Activated naive CD8-positive, alpha-beta T cell (primary cell): ENCODE data around the gene INPP5D.

Experiments
- H3K27ac Mint-ChIP-seq: one replicate; pipeline ENCODE4 v1.8.0; 2021; ENCODE audit warnings: mixed read lengths
- H3K27me3 Mint-ChIP-seq: one replicate; pipeline ENCODE4 v1.8.0; 2021; ENCODE audit warnings: mixed read lengths
- H3K36me3 Mint-ChIP-seq: one replicate; pipeline ENCODE4 v1.8.0; 2021; ENCODE audit warnings: mixed read lengths
- H3K4me1 Mint-ChIP-seq: one replicate; pipeline ENCODE4 v1.8.0; 2021; ENCODE audit warnings: low read depth, mixed read lengths
- H3K4me3 Mint-ChIP-seq: one replicate; pipeline ENCODE4 v1.8.0; 2021; ENCODE audit warnings: mild to moderate bottlenecking, mixed read lengths
- H3K9me3 Mint-ChIP-seq: one replicate; pipeline ENCODE4 v1.8.0; 2021; ENCODE audit warnings: low read depth, mixed read lengths

The INPP5D gene

GRCh38 chr2:233130481-233131020 lies 70.4 kb downstream of the INPP5D start:
- Mint-ChIP-seq H3K36me3 (peaks cover 25% of the 10 kb centered on the region), H3K27me3 (no peaks in the 10 kb centered on the region), H3K4me3 (no peak overlapping the region), H3K4me1 (peaks cover 19% of the 10 kb centered on the region), H3K9me3 (no peaks in the 10 kb centered on the region), H3K27ac (peak overlapping the region; percentile 61)

GRCh38 chr2:233131936-233132720 lies 72.0 kb downstream of the INPP5D start:
- peaks cover 19% of the 10 kb centered on the region for H3K4me1 Mint-ChIP-seq
- H3K36me3 Mint-ChIP-seq = peaks cover 33% of the 10 kb centered on the region
- H3K27me3 Mint-ChIP-seq = no peaks in the 10 kb centered on the region
- no peak overlapping the region for H3K4me3 Mint-ChIP-seq
- no peak overlapping the region for H3K27ac Mint-ChIP-seq
- no peaks in the 10 kb centered on the region for H3K9me3 Mint-ChIP-seq

- Mint-ChIP-seq H3K4me3 (no peak overlapping the region), H3K4me1 (peaks cover 19% of the 10 kb centered on the region), H3K27me3 (no peaks in the 10 kb centered on the region), H3K36me3 (peaks cover 33% of the 10 kb centered on the region), H3K9me3 (no peaks in the 10 kb centered on the region), H3K27ac (peak overlapping the region; percentile 66)
Measured at GRCh38 chr2:233133239-233133638, 73.1 kb downstream of the INPP5D start.

GRCh38 chr2:233135421-233135820 lies 75.3 kb downstream of the INPP5D start:
- no peaks in the 10 kb centered on the region for H3K27me3 Mint-ChIP-seq
- H3K36me3 Mint-ChIP-seq = peaks cover 35% of the 10 kb centered on the region
- H3K27ac Mint-ChIP-seq = no peak overlapping the region
- H3K4me1 Mint-ChIP-seq = peaks cover 17% of the 10 kb centered on the region
- no peak overlapping the region for H3K4me3 Mint-ChIP-seq
- H3K9me3 Mint-ChIP-seq = no peaks in the 10 kb centered on the region

- Mint-ChIP-seq H3K27me3 (no peaks in the 10 kb centered on the region), H3K27ac (no peak overlapping the region), H3K9me3 (no peaks in the 10 kb centered on the region), H3K4me3 (no peak overlapping the region), H3K4me1 (peaks cover 31% of the 10 kb centered on the region), H3K36me3 (peaks cover 32% of the 10 kb centered on the region)
Measured at GRCh38 chr2:233137040-233137439, 76.9 kb downstream of the INPP5D start.

DNA sequence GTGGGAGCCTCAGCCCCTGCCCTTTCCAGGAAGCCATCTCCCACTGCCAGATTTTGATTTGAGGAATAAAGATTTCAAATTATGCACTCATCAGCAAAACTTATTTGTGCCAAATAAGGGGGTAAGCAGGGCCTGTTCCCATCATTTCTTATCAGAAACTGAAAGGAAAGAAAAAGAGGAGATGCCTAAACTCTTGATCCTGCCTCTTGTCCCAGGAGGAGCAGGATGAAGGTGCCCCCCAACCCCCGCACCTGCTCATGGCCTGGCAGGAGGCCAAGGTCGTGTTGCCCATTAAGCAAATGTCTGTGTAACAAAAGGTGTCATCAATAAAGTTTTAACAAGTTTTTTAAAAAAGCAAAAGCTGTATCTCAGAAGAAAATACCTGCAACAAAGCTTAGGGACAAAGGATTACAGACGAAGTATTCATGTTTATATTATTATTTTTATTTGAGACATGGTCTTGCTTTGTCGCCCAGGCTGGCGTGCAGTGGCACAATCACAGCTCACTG lies 80.0 kb downstream of the INPP5D start:
- H3K4me3 Mint-ChIP-seq = no peak overlapping the region
- H3K9me3 Mint-ChIP-seq = no peaks in the 10 kb centered on the region
- H3K4me1 Mint-ChIP-seq = peaks cover 35% of the 10 kb centered on the region
- no peaks in the 10 kb centered on the region for H3K27me3 Mint-ChIP-seq
- no peak overlapping the region for H3K27ac Mint-ChIP-seq
- peaks cover 19% of the 10 kb centered on the region for H3K36me3 Mint-ChIP-seq

DNA sequence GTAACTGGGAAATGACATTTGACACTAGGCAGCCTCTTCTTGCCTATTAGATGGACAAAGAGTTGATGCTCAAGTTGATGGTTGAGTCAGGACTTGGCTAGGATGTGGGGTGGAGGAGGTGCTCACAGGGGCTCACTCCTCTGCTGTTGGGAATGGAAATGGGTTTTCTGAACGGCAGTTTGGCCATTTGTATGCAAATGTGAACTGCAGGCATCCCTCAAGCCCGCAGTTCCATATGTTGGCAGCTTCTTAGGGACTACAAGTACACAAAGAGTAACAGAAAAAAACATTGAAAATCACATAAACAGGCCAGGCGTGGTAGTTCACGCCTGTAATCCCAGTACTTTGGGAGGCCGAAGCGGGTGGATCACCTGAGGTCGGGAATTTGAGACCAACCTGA lies 80.8 kb downstream of the INPP5D start:
- no peak overlapping the region for H3K4me3 Mint-ChIP-seq
- peak overlapping the region; percentile 62 for H3K27ac Mint-ChIP-seq

DNA sequence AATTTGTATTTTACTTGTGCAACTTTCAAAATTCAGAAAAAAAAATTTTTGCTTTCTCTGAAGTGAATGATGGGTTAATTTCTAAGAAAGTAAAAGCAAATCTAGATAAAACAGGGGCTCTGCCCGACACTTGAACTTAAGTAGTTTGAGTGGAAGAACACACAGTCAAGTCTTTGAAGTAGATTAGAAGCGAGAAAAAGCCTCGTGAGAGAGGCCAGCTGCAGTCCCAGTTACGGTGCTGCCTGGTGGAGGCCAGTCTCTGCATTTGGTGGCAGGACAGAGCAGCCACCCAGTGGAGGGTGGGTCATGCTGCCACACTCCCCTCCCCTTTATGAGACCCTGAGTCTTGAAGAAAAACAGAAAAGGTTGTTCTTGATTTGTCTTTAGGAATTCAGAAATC lies 81.8 kb downstream of the INPP5D start:
- H3K36me3 Mint-ChIP-seq = peaks cover 15% of the 10 kb centered on the region

More for the DNA sequence above, 80.8 kb downstream of the INPP5D start:
- H3K4me1 Mint-ChIP-seq = peaks cover 35% of the 10 kb centered on the region
- H3K36me3 Mint-ChIP-seq = peaks cover 18% of the 10 kb centered on the region
- no peaks in the 10 kb centered on the region for H3K9me3 Mint-ChIP-seq
- no peaks in the 10 kb centered on the region for H3K27me3 Mint-ChIP-seq

DNA sequence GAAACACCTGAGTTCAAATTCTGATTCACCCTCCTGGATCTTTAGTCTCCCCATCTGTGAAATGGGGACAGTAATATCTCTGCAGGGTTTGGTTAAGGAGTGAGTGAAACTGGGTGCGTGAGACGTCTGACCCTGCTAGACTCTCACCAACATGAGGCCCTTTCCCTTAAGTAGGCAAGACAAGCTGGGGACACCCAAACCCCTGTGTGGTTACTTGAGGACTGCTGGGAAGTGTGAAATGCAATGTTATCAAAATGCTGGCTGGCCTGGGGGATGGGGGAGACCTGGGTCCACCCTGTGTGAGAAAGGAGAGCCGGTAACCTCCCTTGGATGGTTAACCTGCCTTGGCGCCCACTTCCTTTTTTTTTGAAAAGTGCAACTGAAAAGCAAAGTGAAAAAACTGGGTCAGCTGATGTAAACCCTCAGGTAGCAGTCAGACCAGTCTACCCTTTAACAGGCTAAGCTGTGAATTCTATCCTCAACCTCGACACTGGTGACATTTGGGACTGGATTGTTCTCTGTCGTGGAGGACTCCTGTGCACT lies 82.3 kb downstream of the INPP5D start:
- Mint-ChIP-seq H3K27ac (peak overlapping the region; percentile 62), H3K27me3 (no peaks in the 10 kb centered on the region), H3K9me3 (no peaks in the 10 kb centered on the region), H3K4me3 (peak overlapping the region; percentile 10), H3K4me1 (peaks cover 35% of the 10 kb centered on the region), H3K36me3 (peaks cover 15% of the 10 kb centered on the region)

More for the DNA sequence above, 81.8 kb downstream of the INPP5D start:
- Mint-ChIP-seq H3K27ac (peak overlapping the region; percentile 62), H3K4me1 (peaks cover 35% of the 10 kb centered on the region), H3K4me3 (peak overlapping the region; percentile 10), H3K27me3 (no peaks in the 10 kb centered on the region), H3K9me3 (no peaks in the 10 kb centered on the region)

DNA sequence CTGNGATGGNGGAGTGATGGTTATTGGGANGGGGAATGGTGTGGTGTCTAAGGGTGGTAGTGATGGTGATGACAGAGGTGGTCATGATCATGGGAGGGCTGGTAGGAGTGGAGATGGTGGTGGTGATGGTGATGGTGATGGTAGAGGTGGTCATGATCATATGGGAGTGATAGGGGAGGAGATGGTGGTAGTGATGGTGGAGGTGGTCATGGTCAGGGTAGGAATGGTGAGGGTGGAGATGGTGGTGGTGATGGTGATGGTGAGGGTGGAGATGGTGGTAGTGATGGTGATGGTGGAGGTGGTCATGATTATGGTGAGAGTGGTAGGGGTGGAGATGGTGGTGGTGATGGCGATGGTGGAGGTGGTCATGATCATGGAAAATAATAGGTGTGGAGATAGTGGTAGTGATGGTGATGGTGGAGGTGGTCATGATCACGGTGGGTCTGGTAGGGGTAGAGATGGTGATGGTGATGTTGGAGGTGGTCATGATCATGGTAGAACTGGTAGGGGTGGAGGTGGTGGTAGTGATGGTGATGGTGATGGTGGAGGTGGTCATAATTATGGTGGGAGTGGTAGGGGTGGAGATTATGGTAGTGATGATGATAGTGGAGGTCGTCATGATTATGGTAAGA lies 83.7 kb downstream of the INPP5D start:
- no peaks in the 10 kb centered on the region for H3K27me3 Mint-ChIP-seq
- H3K36me3 Mint-ChIP-seq = peaks cover 19% of the 10 kb centered on the region
- H3K4me3 Mint-ChIP-seq = no peak overlapping the region
- no peaks in the 10 kb centered on the region for H3K9me3 Mint-ChIP-seq
- peaks cover 35% of the 10 kb centered on the region for H3K4me1 Mint-ChIP-seq
- peak overlapping the region; percentile 22 for H3K27ac Mint-ChIP-seq

DNA sequence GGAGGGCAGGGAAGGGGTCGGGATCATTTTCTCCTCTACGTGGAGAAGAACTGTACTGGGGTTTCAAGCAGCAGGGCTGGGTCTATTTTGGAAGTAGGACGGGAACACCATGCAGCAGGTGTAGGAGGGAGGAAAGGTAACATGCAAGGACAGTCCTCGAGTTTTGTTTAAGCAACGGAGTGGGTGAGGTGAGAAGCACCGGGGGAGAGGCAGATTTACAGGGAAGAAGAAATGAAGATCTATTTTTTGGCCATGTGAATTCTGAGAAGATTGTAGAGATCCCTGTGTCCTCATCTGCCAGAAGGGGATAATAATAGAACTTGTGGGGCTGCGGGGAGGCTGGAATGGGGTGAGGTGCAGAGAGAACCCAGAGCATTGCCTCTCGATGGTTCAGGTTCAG lies 85.6 kb downstream of the INPP5D start:
- H3K27me3 Mint-ChIP-seq = no peaks in the 10 kb centered on the region
- H3K27ac Mint-ChIP-seq = no peak overlapping the region
- H3K4me1 Mint-ChIP-seq = peaks cover 25% of the 10 kb centered on the region
- H3K4me3 Mint-ChIP-seq = no peak overlapping the region
- H3K36me3 Mint-ChIP-seq = peaks cover 24% of the 10 kb centered on the region
- H3K9me3 Mint-ChIP-seq = no peaks in the 10 kb centered on the region

DNA sequence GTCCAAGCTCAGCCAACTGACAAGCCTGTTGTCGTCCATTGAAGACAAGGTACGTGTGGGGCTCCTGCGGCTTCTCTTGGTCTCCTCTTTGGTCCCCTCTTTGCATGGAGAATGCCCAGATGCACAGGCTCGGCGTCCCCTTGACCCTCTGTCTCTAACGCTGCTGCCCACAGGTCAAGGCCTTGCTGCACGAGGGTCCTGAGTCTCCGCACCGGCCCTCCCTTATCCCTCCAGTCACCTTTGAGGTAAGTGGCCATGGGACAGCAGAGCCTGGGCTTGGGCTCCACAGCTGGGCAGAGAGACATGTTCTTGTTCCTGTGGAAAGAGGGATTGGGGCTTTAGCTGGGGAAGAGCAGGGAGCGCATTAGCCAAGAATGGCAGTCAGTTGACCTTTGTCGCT lies 86.1 kb downstream of the INPP5D start:
- no peak overlapping the region for H3K4me3 Mint-ChIP-seq
- H3K27ac Mint-ChIP-seq = no peak overlapping the region
- H3K36me3 Mint-ChIP-seq = peaks cover 24% of the 10 kb centered on the region

GRCh38 chr2:233147136-233147828 lies 87.1 kb downstream of the INPP5D start:
- Mint-ChIP-seq H3K27ac (peak overlapping the region; percentile 72), H3K4me3 (no peak overlapping the region), H3K9me3 (no peaks in the 10 kb centered on the region), H3K27me3 (no peaks in the 10 kb centered on the region), H3K4me1 (peaks cover 9% of the 10 kb centered on the region), H3K36me3 (peaks cover 28% of the 10 kb centered on the region)

More for the DNA sequence above, 86.1 kb downstream of the INPP5D start:
- Mint-ChIP-seq H3K4me1 (peaks cover 20% of the 10 kb centered on the region), H3K9me3 (no peaks in the 10 kb centered on the region), H3K27me3 (no peaks in the 10 kb centered on the region)

DNA sequence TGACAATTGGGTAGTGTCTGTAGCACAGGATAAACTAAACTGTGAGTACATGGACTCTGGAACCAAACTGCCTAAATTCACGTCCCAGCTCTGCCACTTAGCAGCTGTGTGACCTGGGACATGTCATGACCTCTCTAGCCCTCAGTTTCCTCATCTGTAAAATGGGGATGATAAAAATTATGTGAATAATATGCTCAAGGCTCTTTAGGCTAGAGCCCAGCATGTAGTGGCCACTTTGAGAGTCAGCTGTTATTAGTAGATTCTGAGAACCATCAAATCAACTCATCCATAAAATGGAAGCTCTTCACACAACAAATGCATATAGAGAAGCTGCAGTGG lies 87.7 kb downstream of the INPP5D start:
- H3K27me3 Mint-ChIP-seq = no peaks in the 10 kb centered on the region
- peak overlapping the region; percentile 72 for H3K27ac Mint-ChIP-seq
- no peaks in the 10 kb centered on the region for H3K9me3 Mint-ChIP-seq
- H3K4me1 Mint-ChIP-seq = peaks cover 4% of the 10 kb centered on the region
- H3K36me3 Mint-ChIP-seq = peaks cover 29% of the 10 kb centered on the region
- no peak overlapping the region for H3K4me3 Mint-ChIP-seq
